Activated T-cell treated with anti-CD3 and anti-CD28 coated beads, Interleukin-2, amount 50 U/mL, for 24 hours (primary cell): ENCODE results near the gene KIF26B.

Experiments
- DNase-seq: peaks from one replicate; pipeline ENCODE4 v3.0.0-alpha.2; 2020
- H3K27ac Mint-ChIP-seq: 2 replicates; pipeline ENCODE4 v1.8.0; 2020; ENCODE audit warnings: mild to moderate bottlenecking, mixed read lengths
- H3K27me3 Mint-ChIP-seq: 2 replicates; pipeline ENCODE4 v1.8.0; 2020; ENCODE audit warnings: mixed read lengths
- H3K36me3 Mint-ChIP-seq: 2 replicates; pipeline ENCODE4 v1.8.0; 2020; ENCODE audit warnings: low read depth, mixed read lengths
- H3K4me1 Mint-ChIP-seq: 2 replicates; pipeline ENCODE4 v1.8.0; 2020; ENCODE audit warnings: low read depth, mixed read lengths
- H3K4me3 Mint-ChIP-seq: 2 replicates; pipeline ENCODE4 v1.8.0; 2020; ENCODE audit warnings: mild to moderate bottlenecking, moderate library complexity, mixed read lengths
- H3K9me3 Mint-ChIP-seq: 2 replicates; pipeline ENCODE4 v1.8.0; 2020; ENCODE audit warnings: mixed read lengths

Gene KIF26B

DNA sequence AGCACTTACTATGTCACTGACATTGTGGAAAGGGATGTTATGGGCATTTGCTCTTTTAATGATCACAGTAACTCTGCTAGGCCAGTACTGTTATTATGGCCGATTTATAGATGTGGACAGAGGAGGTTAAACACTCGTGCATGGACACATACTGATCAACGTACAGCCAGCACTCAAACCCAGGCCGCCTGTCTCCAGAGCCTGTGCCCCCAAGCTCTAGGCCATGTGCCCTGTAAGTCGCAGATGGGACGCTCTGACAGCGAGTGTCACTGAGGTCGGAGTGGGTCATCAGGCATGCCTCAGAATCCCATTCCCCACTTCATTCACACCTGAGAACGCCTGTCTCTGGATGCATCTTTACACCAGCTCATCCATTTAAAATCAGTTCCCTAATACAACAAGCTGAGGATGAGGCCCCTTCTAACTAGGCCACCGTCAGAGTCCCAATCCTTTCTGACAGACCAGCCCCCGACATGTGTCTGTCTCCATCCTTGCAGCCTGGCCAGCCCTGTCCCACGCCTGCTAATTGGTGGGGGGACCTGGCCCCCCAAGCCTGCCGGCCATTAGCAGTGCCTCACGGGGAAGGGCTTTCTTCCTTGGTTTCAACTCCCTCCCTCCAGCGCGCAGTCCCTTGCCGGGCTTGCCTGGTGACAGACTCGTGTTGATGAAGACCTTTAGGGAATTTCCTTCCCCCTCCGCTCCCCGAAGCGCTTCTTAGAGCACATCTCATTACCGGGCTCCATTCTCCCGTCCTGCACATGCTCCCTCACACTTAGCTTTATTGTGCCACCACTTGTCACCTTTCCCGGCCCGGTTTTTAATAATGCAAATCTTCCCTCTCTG lies 436.8 kb downstream of the KIF26B start:
- Mint-ChIP-seq H3K27me3 (no peaks in the 10 kb centered on the region), H3K27ac (no peak overlapping the region), H3K4me1 (no peaks in the 10 kb centered on the region), H3K9me3 (no peaks in the 10 kb centered on the region), H3K36me3 (no peaks in the 10 kb centered on the region), H3K4me3 (no peak overlapping the region)
- no peak for DNase-seq

DNA sequence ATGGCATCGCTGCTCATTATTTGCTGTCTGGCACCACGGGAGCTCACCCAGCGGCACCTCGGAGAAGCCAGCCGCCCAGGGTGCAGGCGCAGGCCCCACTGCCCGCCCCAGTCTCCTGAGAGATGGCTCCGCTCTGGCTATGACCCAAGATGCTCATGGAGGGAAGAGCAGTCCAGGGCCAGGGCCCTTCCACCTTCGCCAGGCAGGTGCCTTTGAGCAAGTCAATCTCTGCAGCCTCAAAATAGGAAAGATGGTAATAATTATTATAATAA lies 437.3 kb downstream of the KIF26B start:
- DNase-seq, result no peak
- no peak overlapping the region for H3K4me3 Mint-ChIP-seq
- no peak overlapping the region for H3K27ac Mint-ChIP-seq
- H3K4me1 Mint-ChIP-seq, result no peaks in the 10 kb centered on the region
- no peaks in the 10 kb centered on the region for H3K9me3 Mint-ChIP-seq
- H3K36me3 Mint-ChIP-seq, result no peaks in the 10 kb centered on the region
- no peaks in the 10 kb centered on the region for H3K27me3 Mint-ChIP-seq

DNA sequence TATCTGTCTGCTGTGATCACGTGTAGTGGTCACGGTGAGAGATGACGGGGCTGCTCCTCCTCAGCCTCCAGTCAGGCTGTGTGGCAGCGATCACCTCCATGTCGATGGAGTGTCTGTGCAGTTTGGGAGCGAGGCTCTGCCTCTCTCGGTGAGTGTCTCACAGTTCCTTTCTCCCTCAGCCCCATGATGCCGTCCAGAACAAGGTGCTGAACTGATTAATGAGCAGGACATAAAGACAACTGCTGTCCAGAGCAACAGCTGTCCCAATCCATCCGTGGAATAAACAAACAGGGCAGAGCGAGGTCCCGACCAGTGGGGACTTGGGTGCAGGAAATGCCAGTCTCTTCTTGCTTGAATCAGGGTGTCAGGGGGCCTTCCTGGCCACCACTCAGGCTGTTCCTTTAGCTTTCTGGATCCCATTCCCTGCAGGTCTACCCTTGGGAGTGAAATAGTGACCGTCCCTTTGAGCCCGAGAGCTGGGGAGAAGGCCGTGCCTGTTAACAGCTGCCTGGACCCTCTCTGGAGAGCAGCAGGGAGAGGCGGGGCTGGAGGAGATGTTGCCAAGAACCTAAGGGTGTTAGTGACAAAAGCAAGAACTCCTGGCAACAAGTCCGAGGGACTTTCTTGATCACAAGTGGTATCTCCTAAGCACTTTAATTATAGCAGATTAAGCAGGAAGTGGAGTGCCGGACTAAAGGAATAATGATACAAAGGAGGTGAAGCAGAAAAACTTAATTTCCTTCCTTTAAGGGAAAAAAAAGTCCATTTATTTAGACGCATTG lies 443.9 kb downstream of the KIF26B start:
- Mint-ChIP-seq H3K36me3 (no peaks in the 10 kb centered on the region), H3K27ac (no peak overlapping the region), H3K27me3 (peaks cover 2% of the 10 kb centered on the region), H3K9me3 (no peaks in the 10 kb centered on the region), H3K4me3 (no peak overlapping the region), H3K4me1 (no peaks in the 10 kb centered on the region)
- no peak for DNase-seq

DNA sequence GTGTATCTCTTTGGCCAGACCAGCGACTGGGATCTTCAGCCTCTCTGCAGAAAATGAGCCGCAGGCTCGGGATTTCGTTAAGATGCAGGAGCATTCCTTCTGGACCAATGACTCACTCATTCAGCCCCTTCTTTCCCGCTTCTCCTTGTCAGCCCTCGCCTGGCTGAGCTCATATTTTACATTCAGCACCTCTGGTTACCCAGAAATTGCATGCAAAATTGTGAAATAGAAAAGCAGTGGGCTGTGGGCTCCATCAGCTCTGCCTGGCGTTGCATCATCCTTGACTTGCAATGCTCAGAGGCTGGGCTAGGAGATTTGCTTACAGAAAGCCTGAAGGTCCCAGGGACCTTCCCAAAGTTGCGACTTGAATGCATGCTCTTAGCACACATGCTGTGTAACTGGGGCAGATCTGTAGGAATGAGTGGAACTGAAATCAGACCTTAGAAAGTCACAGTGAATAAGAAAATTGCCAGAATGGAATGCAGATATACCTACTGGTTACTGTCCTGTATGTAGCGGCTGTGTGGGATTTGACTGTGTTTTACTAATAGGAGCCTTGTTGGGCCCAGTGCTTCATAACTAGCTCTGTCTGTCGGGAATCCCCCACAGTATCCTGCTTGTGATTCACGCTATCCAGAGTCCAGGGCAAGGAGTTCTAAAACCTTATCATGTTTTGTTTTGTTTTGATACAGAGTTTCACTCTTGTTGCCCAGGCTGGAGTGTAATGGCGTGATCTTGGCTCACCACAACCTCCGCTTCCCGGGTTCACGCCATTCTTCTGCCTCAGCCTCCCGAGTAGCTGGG lies 444.8 kb downstream of the KIF26B start:
- no peaks in the 10 kb centered on the region for H3K36me3 Mint-ChIP-seq
- H3K27ac Mint-ChIP-seq, result no peak overlapping the region
- no peak for DNase-seq
- no peaks in the 10 kb centered on the region for H3K9me3 Mint-ChIP-seq
- H3K27me3 Mint-ChIP-seq, result peaks cover 2% of the 10 kb centered on the region
- no peaks in the 10 kb centered on the region for H3K4me1 Mint-ChIP-seq
- no peak overlapping the region for H3K4me3 Mint-ChIP-seq

GRCh38 chr1:245600658-245601057 lies 445.9 kb downstream of the KIF26B start:
- DNase-seq, result no peak
- H3K4me1 Mint-ChIP-seq, result no peaks in the 10 kb centered on the region
- H3K27me3 Mint-ChIP-seq, result peaks cover 2% of the 10 kb centered on the region
- H3K9me3 Mint-ChIP-seq, result no peaks in the 10 kb centered on the region
- no peaks in the 10 kb centered on the region for H3K36me3 Mint-ChIP-seq
- H3K4me3 Mint-ChIP-seq, result no peak overlapping the region
- no peak overlapping the region for H3K27ac Mint-ChIP-seq

DNA sequence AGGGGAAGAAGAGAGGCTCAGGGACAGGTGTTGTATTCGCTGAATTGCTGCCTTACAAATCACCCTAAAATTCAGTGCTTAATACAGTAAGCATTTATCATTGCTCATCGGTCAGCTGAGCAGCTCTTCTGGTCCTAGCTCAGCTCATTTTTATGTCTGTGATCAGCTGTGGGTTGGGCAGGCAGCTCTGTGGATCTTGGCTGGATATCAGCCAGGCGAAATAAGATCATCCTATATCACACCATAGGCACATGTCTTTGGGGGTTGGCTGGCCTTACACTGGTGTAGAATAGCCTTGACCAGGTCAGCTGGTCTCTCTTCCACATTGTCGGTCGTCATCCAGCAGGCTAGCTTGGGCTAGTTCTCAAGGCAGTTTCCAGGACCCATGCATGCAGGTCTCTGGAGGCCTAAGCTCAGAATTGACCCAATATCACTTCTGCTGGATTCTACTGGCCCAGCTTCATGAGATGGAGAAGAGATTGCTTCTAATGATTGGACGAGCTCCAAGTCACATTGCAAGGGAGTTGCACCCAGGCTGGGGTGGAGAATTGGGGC lies 448.6 kb downstream of the KIF26B start:
- Mint-ChIP-seq H3K27ac (no peak overlapping the region), H3K27me3 (peaks cover 2% of the 10 kb centered on the region), H3K4me1 (no peaks in the 10 kb centered on the region), H3K4me3 (no peak overlapping the region), H3K9me3 (no peaks in the 10 kb centered on the region), H3K36me3 (no peaks in the 10 kb centered on the region)
- DNase-seq, result no peak

DNA sequence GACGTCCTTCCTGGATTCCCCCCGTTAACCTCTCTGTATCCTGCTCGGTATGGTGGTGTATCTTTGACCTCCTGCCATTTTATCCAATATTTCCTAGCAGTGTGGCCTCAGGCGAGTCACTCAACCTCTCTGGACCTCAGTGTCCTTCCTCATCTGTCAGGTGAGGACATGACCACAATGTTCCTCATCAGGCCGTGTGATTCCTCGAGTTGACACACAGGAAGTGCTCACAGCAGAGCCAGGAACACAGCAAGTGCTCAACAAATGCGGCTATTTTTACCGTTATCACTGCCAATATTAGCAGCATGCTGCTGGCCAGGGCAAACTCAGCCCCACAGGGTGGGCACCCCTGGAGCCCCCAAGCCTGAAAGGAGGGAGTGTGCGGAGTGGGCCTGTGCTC lies 450.2 kb downstream of the KIF26B start:
- Mint-ChIP-seq H3K4me3 (no peak overlapping the region), H3K9me3 (no peaks in the 10 kb centered on the region), H3K36me3 (no peaks in the 10 kb centered on the region), H3K27ac (no peak overlapping the region), H3K27me3 (peaks cover 2% of the 10 kb centered on the region), H3K4me1 (no peaks in the 10 kb centered on the region)
- no peak for DNase-seq

GRCh38 chr1:245605480-245606156 lies 450.8 kb downstream of the KIF26B start:
- DNase-seq, result no peak

GRCh38 chr1:245606157-245606725 lies 451.5 kb downstream of the KIF26B start:
- no peaks in the 10 kb centered on the region for H3K36me3 Mint-ChIP-seq
- H3K4me3 Mint-ChIP-seq, result no peak overlapping the region
- H3K27ac Mint-ChIP-seq, result no peak overlapping the region
- no peaks in the 10 kb centered on the region for H3K9me3 Mint-ChIP-seq
- H3K4me1 Mint-ChIP-seq, result no peaks in the 10 kb centered on the region
- no peaks in the 10 kb centered on the region for H3K27me3 Mint-ChIP-seq
- DNase-seq, result no peak

More at GRCh38 chr1:245605480-245606156, 450.8 kb downstream of the KIF26B start:
- no peaks in the 10 kb centered on the region for H3K9me3 Mint-ChIP-seq
- no peaks in the 10 kb centered on the region for H3K36me3 Mint-ChIP-seq
- H3K27me3 Mint-ChIP-seq, result peaks cover 2% of the 10 kb centered on the region
- no peak overlapping the region for H3K4me3 Mint-ChIP-seq
- no peak overlapping the region for H3K27ac Mint-ChIP-seq
- H3K4me1 Mint-ChIP-seq, result no peaks in the 10 kb centered on the region

DNA sequence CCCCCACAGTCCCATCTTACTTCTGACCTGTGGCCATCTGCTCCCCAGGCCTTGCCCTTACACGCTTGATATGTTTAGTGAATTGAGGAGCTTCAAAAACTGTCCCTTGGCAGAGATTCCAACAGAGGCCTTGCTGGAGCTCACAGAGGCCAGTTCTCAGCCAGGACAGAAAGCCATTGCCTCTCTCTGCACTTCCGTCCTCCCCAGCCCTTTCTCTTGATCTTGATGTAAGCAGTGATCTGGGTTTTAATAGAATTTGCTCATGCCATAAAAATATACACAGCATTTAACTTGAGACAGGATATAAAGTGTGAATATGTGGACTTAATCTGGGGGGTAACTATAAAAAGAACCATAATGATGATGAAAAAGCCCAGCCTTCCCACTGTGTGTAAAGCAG lies 453.5 kb downstream of the KIF26B start:
- Mint-ChIP-seq H3K4me1 (no peaks in the 10 kb centered on the region), H3K27me3 (no peaks in the 10 kb centered on the region), H3K27ac (no peak overlapping the region), H3K36me3 (no peaks in the 10 kb centered on the region), H3K9me3 (no peaks in the 10 kb centered on the region), H3K4me3 (no peak overlapping the region)
- no peak for DNase-seq

DNA sequence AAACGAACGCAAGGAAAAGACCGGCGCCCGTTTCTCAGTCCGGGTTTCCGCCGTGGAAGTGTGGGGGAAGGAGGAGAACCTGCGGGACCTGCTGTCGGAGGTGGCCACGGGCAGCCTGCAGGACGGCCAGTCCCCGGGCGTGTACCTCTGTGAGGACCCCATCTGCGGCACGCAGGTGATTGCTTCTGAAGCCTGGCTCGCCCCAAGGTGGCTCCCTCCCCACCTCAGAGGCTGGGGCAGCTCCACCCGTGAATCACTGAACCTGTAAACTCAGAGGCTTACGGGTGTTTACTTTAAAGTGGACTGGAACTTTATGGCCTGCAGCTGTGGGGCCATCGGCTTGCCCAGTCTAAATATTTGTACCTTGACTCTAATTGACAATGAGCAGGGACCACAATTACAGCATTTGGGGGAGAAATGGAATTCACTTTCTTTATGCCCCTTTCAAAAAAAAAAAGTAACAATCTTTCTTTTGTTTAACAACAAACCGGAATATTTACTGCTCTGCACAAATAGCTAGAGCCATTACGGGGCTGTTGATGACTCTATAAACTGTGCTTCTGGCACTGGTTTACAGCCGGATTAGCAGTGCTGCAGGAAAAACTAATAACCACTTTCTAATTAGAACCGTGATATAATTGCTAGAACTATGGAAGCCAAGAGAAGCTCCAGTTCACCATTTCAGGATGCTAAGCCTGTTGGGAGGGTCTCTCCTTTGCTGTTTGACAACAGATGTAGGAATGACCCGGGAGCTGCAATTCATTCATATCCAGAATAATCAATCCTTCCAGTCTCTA lies 454.8 kb downstream of the KIF26B start:
- Mint-ChIP-seq H3K27ac (no peak overlapping the region), H3K4me3 (no peak overlapping the region), H3K36me3 (no peaks in the 10 kb centered on the region), H3K27me3 (no peaks in the 10 kb centered on the region), H3K4me1 (no peaks in the 10 kb centered on the region), H3K9me3 (no peaks in the 10 kb centered on the region)
- no peak for DNase-seq

- H3K9me3 Mint-ChIP-seq, result no peaks in the 10 kb centered on the region
- no peaks in the 10 kb centered on the region for H3K27me3 Mint-ChIP-seq
- no peaks in the 10 kb centered on the region for H3K4me1 Mint-ChIP-seq
- no peaks in the 10 kb centered on the region for H3K36me3 Mint-ChIP-seq
- H3K4me3 Mint-ChIP-seq, result no peak overlapping the region
- DNase-seq, result no peak
- no peak overlapping the region for H3K27ac Mint-ChIP-seq
Observed at GRCh38 chr1:245611251-245611650, 456.5 kb downstream of the KIF26B start.

DNA sequence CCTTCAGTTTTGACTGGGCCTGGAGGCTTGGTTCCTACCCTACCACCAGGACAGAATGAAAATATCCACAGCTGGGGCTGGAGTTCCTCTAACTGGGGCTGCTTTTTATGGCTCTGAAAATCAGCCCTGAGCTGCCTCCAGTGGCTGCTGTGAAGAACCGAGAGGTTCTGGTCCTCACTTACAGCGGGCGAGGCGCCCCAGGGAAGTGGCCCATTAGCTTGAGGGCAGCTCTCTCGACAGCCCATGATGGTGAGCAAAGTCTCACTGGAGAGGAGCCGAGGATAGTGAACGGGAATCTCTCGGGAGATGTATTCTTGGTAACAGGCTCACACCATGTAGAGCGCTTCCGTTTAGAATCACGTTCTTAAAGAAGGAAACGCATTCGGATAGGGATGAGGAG lies 459.7 kb downstream of the KIF26B start:
- Mint-ChIP-seq H3K4me3 (no peak overlapping the region), H3K9me3 (no peaks in the 10 kb centered on the region), H3K4me1 (no peaks in the 10 kb centered on the region), H3K36me3 (no peaks in the 10 kb centered on the region), H3K27ac (no peak overlapping the region), H3K27me3 (peaks cover 4% of the 10 kb centered on the region)
- DNase-seq, result no peak
